H9 (cell line): ENCODE data around the gene ZNF253. TPM values are rescaled to one million over a fixed set of nuclear protein-coding genes. Genes with fewer than 3 reads are reported as not detected.

Experiments
- DNase-seq: peaks from one replicate; pipeline ENCODE4 v3.0.0-alpha.2; 2017
- H2AFZ ChIP-seq: one replicate; pipeline ENCODE4 v1.6.1; 2013; ENCODE audit warnings: mild to moderate bottlenecking, low read length, control low read depth, moderate library complexity
- H2AK5ac ChIP-seq: 2 replicates; pipeline ENCODE4 v1.6.1; 2013; ENCODE audit warnings: low read length, control low read depth, mixed read lengths; ENCODE audit not compliant: insufficient read length
- H2BK120ac ChIP-seq: one replicate; pipeline ENCODE4 v1.6.1; 2013; ENCODE audit warnings: low read depth, mild to moderate bottlenecking, low read length, control low read depth, inconsistent platforms; ENCODE audit not compliant: poor library complexity, severe bottlenecking
- H2BK12ac ChIP-seq: 2 replicates; pipeline ENCODE4 v1.6.1; 2013; ENCODE audit warnings: low read length, control low read depth, mixed read lengths, low read depth; ENCODE audit not compliant: insufficient read length
- H2BK15ac ChIP-seq: 2 replicates; pipeline ENCODE4 v1.6.1; 2013; ENCODE audit warnings: low read depth, low read length, control low read depth
- H2BK20ac ChIP-seq: one replicate; pipeline ENCODE4 v1.6.1; 2013; ENCODE audit warnings: low read depth, mild to moderate bottlenecking, low read length, control low read depth, inconsistent platforms; ENCODE audit not compliant: poor library complexity, severe bottlenecking
- H2BK5ac ChIP-seq: 2 replicates; pipeline ENCODE4 v1.6.1; 2013; ENCODE audit warnings: low read length, control low read depth, mixed read lengths; ENCODE audit not compliant: insufficient read length
- H3K14ac ChIP-seq: 2 replicates; pipeline ENCODE4 v1.6.1; 2013; ENCODE audit warnings: low read length, control low read depth; ENCODE audit not compliant: insufficient read depth
- H3K18ac ChIP-seq: 2 replicates; pipeline ENCODE4 v1.6.1; 2013; ENCODE audit warnings: low read depth, mild to moderate bottlenecking, mixed read lengths, low read length, control low read depth; ENCODE audit not compliant: insufficient read length
- H3K23ac ChIP-seq: 2 replicates; pipeline ENCODE4 v1.6.1; 2013; ENCODE audit warnings: low read length, control low read depth, mixed read lengths, low read depth; ENCODE audit not compliant: insufficient read length
- H3K23me2 ChIP-seq: 2 replicates; pipeline ENCODE4 v1.6.1; 2013; ENCODE audit warnings: low read depth, mild to moderate bottlenecking, mixed read lengths, low read length, control low read depth; ENCODE audit not compliant: insufficient read length, poor library complexity, severe bottlenecking
- H3K27ac ChIP-seq: 2 replicates; pipeline ENCODE4 v1.5.1; 2013; ENCODE audit warnings: low read length, control low read depth, mixed read lengths, low read depth; ENCODE audit not compliant: insufficient read length
- H3K27me3 ChIP-seq: 2 replicates; pipeline ENCODE4 v1.6.1; 2013; ENCODE audit warnings: low read length, control low read depth, inconsistent platforms; ENCODE audit not compliant: insufficient read depth
- H3K4ac ChIP-seq: 2 replicates; pipeline ENCODE4 v1.6.1; 2013; ENCODE audit warnings: low read depth, mild to moderate bottlenecking, control low read depth, inconsistent platforms, low read length, moderate library complexity
- H3K4me1 ChIP-seq: 2 replicates; pipeline ENCODE4 v1.6.1; 2013; ENCODE audit warnings: low read length, control low read depth, inconsistent platforms; ENCODE audit not compliant: insufficient read depth
- H3K4me2 ChIP-seq: 2 replicates; pipeline ENCODE4 v1.6.1; 2013; ENCODE audit warnings: low read length, control low read depth, mixed read lengths; ENCODE audit not compliant: insufficient read length, insufficient read depth
- H3K56ac ChIP-seq: 2 replicates; pipeline ENCODE4 v1.6.1; 2013; ENCODE audit warnings: low read depth, mild to moderate bottlenecking, mixed read lengths, low read length, control low read depth; ENCODE audit not compliant: insufficient read length
- H3K79me1 ChIP-seq: 2 replicates; pipeline ENCODE4 v1.6.1; 2013; ENCODE audit warnings: low read depth, mild to moderate bottlenecking, moderate library complexity, low read length, control low read depth, inconsistent platforms; ENCODE audit not compliant: insufficient read depth, poor library complexity, severe bottlenecking
- H3K79me2 ChIP-seq: 2 replicates; pipeline ENCODE4 v1.6.1; 2013; ENCODE audit warnings: low read length, control low read depth, inconsistent platforms; ENCODE audit not compliant: insufficient read depth
- H3K9ac ChIP-seq: 2 replicates; pipeline ENCODE4 v1.6.1; 2013; ENCODE audit warnings: low read length, control low read depth, mixed read lengths; ENCODE audit not compliant: insufficient read length; ENCODE audit errors: extremely low read depth
- H3K9me3 ChIP-seq: one replicate; pipeline ENCODE4 v1.6.1; 2013; ENCODE audit warnings: low read depth, low read length, inconsistent platforms; ENCODE audit not compliant: control insufficient read depth
- H3T11ph ChIP-seq: one replicate; pipeline ENCODE4 v1.6.1; 2013; ENCODE audit warnings: mild to moderate bottlenecking, low read length, control low read depth, inconsistent platforms
- H4K20me1 ChIP-seq: one replicate; pipeline ENCODE4 v1.6.1; 2013; ENCODE audit not compliant: control insufficient read depth, insufficient read length, insufficient read depth
- H4K5ac ChIP-seq: 2 replicates; pipeline ENCODE4 v1.6.1; 2013; ENCODE audit warnings: low read depth, mild to moderate bottlenecking, mixed read lengths, low read length, control low read depth; ENCODE audit not compliant: insufficient read length
- H4K8ac ChIP-seq: replicated peaks from 2 replicates; pipeline ENCODE4 v1.6.1; 2013; ENCODE audit warnings: low read length, control low read depth, mixed read lengths, low read depth; ENCODE audit not compliant: insufficient read length
- H4K91ac ChIP-seq: 2 replicates; pipeline ENCODE4 v1.6.1; 2013; ENCODE audit warnings: low read depth, mild to moderate bottlenecking, moderate library complexity, mixed read lengths, low read length, control low read depth; ENCODE audit not compliant: insufficient read length
- H3K27ac Mint-ChIP-seq, 3 experiments: 2 replicates in 2 of 3; 3 replicates in 1 of 3; pipeline ENCODE4 v1.8.0; 2020 to 2021; ENCODE audit warnings: mixed read lengths in 3 of 3, mild to moderate bottlenecking in 1 of 3, moderate library complexity in 1 of 3
- H3K27me3 Mint-ChIP-seq: 2 replicates; pipeline ENCODE4 v1.8.0; 2021; ENCODE audit warnings: low read depth, mild to moderate bottlenecking, moderate library complexity, mixed read lengths
- H3K36me3 Mint-ChIP-seq, 3 experiments: 2 replicates in 2 of 3; 3 replicates in 1 of 3; pipeline ENCODE4 v1.8.0; 2020 to 2021; ENCODE audit warnings: low read depth in 3 of 3, mixed read lengths in 3 of 3; ENCODE audit not compliant: insufficient read depth in 1 of 3
- H3K4me1 Mint-ChIP-seq, 2 experiments: 2 replicates each; pipeline ENCODE4 v1.8.0; 2020; ENCODE audit warnings: mixed read lengths in 2 of 2
- H3K4me3 Mint-ChIP-seq, 2 experiments: 2 replicates in 1 of 2; 3 replicates in 1 of 2; pipeline ENCODE4 v1.8.0; 2020 to 2021; ENCODE audit warnings: mild to moderate bottlenecking in 2 of 2, mixed read lengths in 2 of 2, moderate library complexity in 1 of 2
- H3K9me3 Mint-ChIP-seq, 2 experiments: 2 replicates in 1 of 2; 3 replicates in 1 of 2; pipeline ENCODE4 v1.8.0; 2020; ENCODE audit warnings: mild to moderate bottlenecking in 2 of 2, mixed read lengths in 2 of 2, moderate library complexity in 1 of 2
- WGBS: extraction: QIAGEN DNeasy Blood & Tissue Kit; methylation state at CpG from one replicate; pipeline ENCODE4 v1.1.7; 2013; ENCODE audit warnings: missing lambda C conversion rate, low lambda C conversion rate, mixed read lengths; ENCODE audit not compliant: insufficient read length; ENCODE audit errors: extremely low coverage; 5-methylcytosine and 5-hydroxymethylcytosine counted together
- total RNA-seq: library from RNA; stranded (reverse); gene quantifications from 2 replicates; pipeline ENCODE4 v1.2.1, GENCODE V29; 2021
- TF ChIP-seq, protein P1 (sequence below): fragments of 200-600 bp; sonication (generic); conservative IDR thresholded peaks from 3 replicates; pipeline ENCODE4 v1.8.0; 2021; ENCODE audit warnings: antibody characterized with exemption, mild to moderate bottlenecking

ZNF253 gene
- total RNA-seq, 1 experiment from 2014 or later: 51.0 TPM

DNA sequence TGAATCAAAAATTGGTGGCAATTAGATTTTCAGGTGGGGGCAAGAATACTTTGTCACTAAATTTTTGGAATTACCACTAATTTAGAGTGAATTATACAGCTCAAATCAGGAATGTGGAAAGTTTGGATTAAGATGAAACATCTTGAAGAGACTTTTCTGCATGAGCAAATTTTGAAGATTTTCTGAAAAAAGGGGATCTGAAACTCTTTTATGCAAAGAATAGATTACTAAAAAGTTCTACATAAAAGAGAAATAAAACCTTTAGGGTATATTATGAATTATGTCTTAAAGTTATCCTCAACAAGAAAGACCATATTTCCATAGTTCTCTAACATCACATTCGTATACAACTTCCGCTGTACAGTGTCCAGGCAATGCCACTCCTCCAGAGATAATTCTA is 71.7 kb downstream of the ZNF253 start:
- Histone ChIP-seq H3K27ac (no peak overlapping the region), H2BK20ac (no peak overlapping the region), H3K79me1 (no peaks in the 10 kb centered on the region), H4K8ac (no peak overlapping the region), H2BK5ac (no peak overlapping the region), H4K5ac (no peak overlapping the region), H3K23me2 (no peaks in the 10 kb centered on the region), H2AFZ (no peak overlapping the region), H4K91ac (no peak overlapping the region), H3K4ac (no peak overlapping the region), H3K9me3 (peaks cover 37% of the 10 kb centered on the region), H3K23ac (no peak overlapping the region), H3K56ac (no peak overlapping the region), H3T11ph (no peak overlapping the region), H4K20me1 (no peaks in the 10 kb centered on the region), H3K9ac (no peak overlapping the region), H2AK5ac (no peak overlapping the region), H3K18ac (no peak overlapping the region), H3K4me2 (no peak overlapping the region), H3K79me2 (no peaks in the 10 kb centered on the region), H3K27me3 (no peaks in the 10 kb centered on the region), H3K14ac (no peak overlapping the region), H2BK120ac (no peak overlapping the region), H2BK15ac (no peak overlapping the region), H2BK12ac (no peak overlapping the region), H3K4me1 (no peaks in the 10 kb centered on the region)
- no CpG with 5 or more reads among the region's 2 CpGs for WGBS
- Mint-ChIP-seq H3K27ac (no peak overlapping the region), H3K4me1 (no peaks in the 10 kb centered on the region), H3K9me3 (peaks cover 60 to 75% of the 10 kb centered on the region in 2 experiments), H3K36me3 (peaks cover 32 to 43% (median 35%) of the 10 kb centered on the region in 3 experiments), H3K4me3 (no peak overlapping the region), H3K27me3 (0 out of 2 replicates have a peak, but pooled peaks cover 7% of the 10 kb centered on the region)
- no peak for DNase-seq
- TF ChIP-seq, protein P1, sequence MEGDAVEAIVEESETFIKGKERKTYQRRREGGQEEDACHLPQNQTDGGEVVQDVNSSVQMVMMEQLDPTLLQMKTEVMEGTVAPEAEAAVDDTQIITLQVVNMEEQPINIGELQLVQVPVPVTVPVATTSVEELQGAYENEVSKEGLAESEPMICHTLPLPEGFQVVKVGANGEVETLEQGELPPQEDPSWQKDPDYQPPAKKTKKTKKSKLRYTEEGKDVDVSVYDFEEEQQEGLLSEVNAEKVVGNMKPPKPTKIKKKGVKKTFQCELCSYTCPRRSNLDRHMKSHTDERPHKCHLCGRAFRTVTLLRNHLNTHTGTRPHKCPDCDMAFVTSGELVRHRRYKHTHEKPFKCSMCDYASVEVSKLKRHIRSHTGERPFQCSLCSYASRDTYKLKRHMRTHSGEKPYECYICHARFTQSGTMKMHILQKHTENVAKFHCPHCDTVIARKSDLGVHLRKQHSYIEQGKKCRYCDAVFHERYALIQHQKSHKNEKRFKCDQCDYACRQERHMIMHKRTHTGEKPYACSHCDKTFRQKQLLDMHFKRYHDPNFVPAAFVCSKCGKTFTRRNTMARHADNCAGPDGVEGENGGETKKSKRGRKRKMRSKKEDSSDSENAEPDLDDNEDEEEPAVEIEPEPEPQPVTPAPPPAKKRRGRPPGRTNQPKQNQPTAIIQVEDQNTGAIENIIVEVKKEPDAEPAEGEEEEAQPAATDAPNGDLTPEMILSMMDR: no peak
